GM19023 (cell line): ENCODE measurements around the gene SLC7A5.
"Not testable (repeated sequence)": the region's sequence is repeated elsewhere in the genome, so short reads cannot be mapped to it uniquely, and the experiment has no call there.

Experiments used
- ATAC-seq: cut with Tn5 transposase; IDR thresholded peaks from one replicate; pipeline ENCODE4 v1.9.1; 2021; ENCODE audit warnings: mild to moderate bottlenecking, moderate library complexity; ENCODE audit not compliant: unreplicated experiment

SLC7A5 gene

GRCh38 chr16:87801679-87802259, 67.5 kb downstream of the SLC7A5 start:
- no peak for ATAC-seq

GRCh38 chr16:87800497-87800896, 68.8 kb downstream of the SLC7A5 start:
- ATAC-seq = no peak

- no peak for ATAC-seq
These were observed 74.0 kb downstream of the SLC7A5 start for GRCh38 chr16:87795336-87795735.

- ATAC-seq = no peak
These were observed 74.7 kb downstream of the SLC7A5 start for GRCh38 chr16:87794485-87795078.

GRCh38 chr16:87792205-87792565, 77.1 kb downstream of the SLC7A5 start:
- ATAC-seq = no peak

GRCh38 chr16:87791295-87792204, 77.8 kb downstream of the SLC7A5 start:
- no peak for ATAC-seq

GRCh38 chr16:87790292-87791100, 78.8 kb downstream of the SLC7A5 start:
- no peak for ATAC-seq

GRCh38 chr16:87789437-87790291, 79.6 kb downstream of the SLC7A5 start:
- ATAC-seq = no peak

- ATAC-seq = not testable (repeated sequence)
These were observed 80.4 kb downstream of the SLC7A5 start for GRCh38 chr16:87788730-87789436.

GRCh38 chr16:87787451-87788091, 81.7 kb downstream of the SLC7A5 start:
- not testable (repeated sequence) for ATAC-seq

GRCh38 chr16:87784812-87785211, 84.5 kb downstream of the SLC7A5 start:
- ATAC-seq = no peak

- no peak for ATAC-seq
These were observed 87.3 kb downstream of the SLC7A5 start for GRCh38 chr16:87782033-87782432.

GRCh38 chr16:87780385-87780989, 88.8 kb downstream of the SLC7A5 start:
- no peak for ATAC-seq
